ENCODE results near the gene PNPLA5. TPM values are rescaled to one million over a fixed set of nuclear protein-coding genes. Genes with fewer than 3 reads are reported as not detected.
A peak's percentile ranks its signal among the peaks of the same experiment; 100 is the strongest.

Gene PNPLA5
- total RNA-seq, 1 donor from 2014 or later, result not detected

- intact Hi-C loops (cut with micrococcal nuclease), result no loop called here
- no peak for DNase-seq
- H3K9me3 ChIP-seq (replicated peaks), result no peaks in the 10 kb centered on the region
- H3K4me3 ChIP-seq, result no peak overlapping the region
- H3K36me3 ChIP-seq, result no peaks in the 10 kb centered on the region
- peaks cover 88% of the 10 kb centered on the region for H3K27me3 ChIP-seq (ENCODE audit: low read depth)
- no peak for TF ChIP-seq CTCF (IDR thresholded peaks at IDR 0.05; ENCODE audit: borderline replicate concordance)
- no peak overlapping the region for H3K27ac ChIP-seq (replicated peaks)
- peaks cover 11% of the 10 kb centered on the region for H3K4me1 ChIP-seq
These were observed 526 bp upstream of the PNPLA5 start for GRCh38 chr22:43892183-43892894.

- Histone ChIP-seq H3K9me3 (replicated peaks) (no peaks in the 10 kb centered on the region), H3K4me3 (peak overlapping the region; percentile 7), H3K27ac (replicated peaks) (no peak overlapping the region), H3K36me3 (no peaks in the 10 kb centered on the region), H3K27me3 (ENCODE audit: low read depth) (peaks cover 97% of the 10 kb centered on the region), H3K4me1 (peaks cover 11% of the 10 kb centered on the region)
- no peak for DNase-seq
- no peak for TF ChIP-seq CTCF (IDR thresholded peaks at IDR 0.05; ENCODE audit: borderline replicate concordance)
- intact Hi-C loops (cut with micrococcal nuclease), result no loop called here
These were observed 897 bp downstream of the PNPLA5 start for GRCh38 chr22:43890901-43891331.

GRCh38 chr22:43889860-43890253 is 2.0 kb downstream of the PNPLA5 start:
- intact Hi-C loops (cut with micrococcal nuclease), result loop anchor here (10.0 kb wide), 1 partner anchor 55 kb away; no protein-coding TSS in a partner anchor

GRCh38 chr22:43889201-43889859 is 2.5 kb downstream of the PNPLA5 start:
- TF ChIP-seq CTCF (IDR thresholded peaks at IDR 0.05; ENCODE audit: borderline replicate concordance), result no peak
- DNase-seq, result no peak
- H3K4me3 ChIP-seq, result no peak overlapping the region
- peaks cover 89% of the 10 kb centered on the region for H3K27me3 ChIP-seq (ENCODE audit: low read depth)
- intact Hi-C loops (cut with micrococcal nuclease), result loop anchor here (10.0 kb wide), 1 partner anchor 55 kb away; no protein-coding TSS in a partner anchor
- no peaks in the 10 kb centered on the region for H3K36me3 ChIP-seq
- H3K27ac ChIP-seq (replicated peaks), result no peak overlapping the region
- H3K9me3 ChIP-seq (replicated peaks), result no peaks in the 10 kb centered on the region
- peaks cover 11% of the 10 kb centered on the region for H3K4me1 ChIP-seq

More at GRCh38 chr22:43889860-43890253, 2.0 kb downstream of the PNPLA5 start:
- Histone ChIP-seq H3K27ac (replicated peaks) (no peak overlapping the region), H3K4me3 (no peak overlapping the region), H3K27me3 (ENCODE audit: low read depth) (peaks cover 94% of the 10 kb centered on the region), H3K36me3 (no peaks in the 10 kb centered on the region), H3K9me3 (replicated peaks) (no peaks in the 10 kb centered on the region), H3K4me1 (peaks cover 11% of the 10 kb centered on the region)
- no peak for TF ChIP-seq CTCF (IDR thresholded peaks at IDR 0.05; ENCODE audit: borderline replicate concordance)
- DNase-seq, result no peak

- H3K27ac ChIP-seq (replicated peaks), result no peak overlapping the region
- no peaks in the 10 kb centered on the region for H3K36me3 ChIP-seq
- no peak for DNase-seq
- no peaks in the 10 kb centered on the region for H3K9me3 ChIP-seq (replicated peaks)
- H3K27me3 ChIP-seq (ENCODE audit: low read depth), result peaks cover 84% of the 10 kb centered on the region
- peaks cover 11% of the 10 kb centered on the region for H3K4me1 ChIP-seq
- intact Hi-C loops (cut with micrococcal nuclease), result loop anchor here (10.0 kb wide), 1 partner anchor 56 kb away; no protein-coding TSS in a partner anchor
- no peak overlapping the region for H3K4me3 ChIP-seq
- TF ChIP-seq CTCF (IDR thresholded peaks at IDR 0.05; ENCODE audit: borderline replicate concordance), result no peak
These were observed 3.1 kb downstream of the PNPLA5 start for GRCh38 chr22:43888740-43889139.

Data from left ventricle myocardium inferior (tissue), 1 donor.